WI38 (cell line): ENCODE data around the gene HORMAD1.
"Not testable (repeated sequence)": the region's sequence is repeated elsewhere in the genome, so short reads cannot be mapped to it uniquely, and the experiment has no call there.

Experiments
- H3K4me3 ChIP-seq: 2 replicates; pipeline ENCODE4 v1.5.1; 2011; ENCODE audit warnings: low read depth, mild to moderate bottlenecking, control low read depth, low read length
- CTCF ChIP-seq: IDR thresholded peaks from 2 replicates; pipeline ENCODE4 v1.5.1; 2012; ENCODE audit warnings: low read depth, mild to moderate bottlenecking, control low read depth, low read length

HORMAD1 gene

GRCh38 chr1:150674881-150675280, 45.8 kb downstream of the HORMAD1 start:
- no peak overlapping the region for H3K4me3 ChIP-seq
- TF ChIP-seq CTCF: no peak

GRCh38 chr1:150663321-150663720, 57.4 kb downstream of the HORMAD1 start:
- TF ChIP-seq CTCF: no peak

GRCh38 chr1:150662811-150663210, 57.9 kb downstream of the HORMAD1 start:
- H3K4me3 ChIP-seq: no peak overlapping the region
- TF ChIP-seq CTCF: no peak

More at GRCh38 chr1:150663321-150663720, 57.4 kb downstream of the HORMAD1 start:
- H3K4me3 ChIP-seq: no peak overlapping the region

GRCh38 chr1:150661156-150661555, 59.5 kb downstream of the HORMAD1 start:
- no peak overlapping the region for H3K4me3 ChIP-seq
- no peak for TF ChIP-seq CTCF

- no peak for TF ChIP-seq CTCF
- no peak overlapping the region for H3K4me3 ChIP-seq
These were observed 60.1 kb downstream of the HORMAD1 start for GRCh38 chr1:150660584-150660983.

GRCh38 chr1:150657064-150657463, 63.6 kb downstream of the HORMAD1 start:
- H3K4me3 ChIP-seq: not testable (repeated sequence)

- not testable (repeated sequence) for H3K4me3 ChIP-seq
These were observed 66.1 kb downstream of the HORMAD1 start for GRCh38 chr1:150654635-150655034.

- no peak for TF ChIP-seq CTCF
- H3K4me3 ChIP-seq: no peak overlapping the region
These were observed 70.5 kb downstream of the HORMAD1 start for GRCh38 chr1:150650193-150650592.
